H1 (cell line): ENCODE measurements around the gene SOX12. TPM values are rescaled to one million over a fixed set of nuclear protein-coding genes. Genes with fewer than 3 reads are reported as not detected.
A peak's percentile ranks its signal among the peaks of the same experiment; 100 is the strongest.

Source experiments
- ASH2L ChIP-seq: fragments of 200-600, 300-600 bp; sonication (generic); IDR thresholded peaks from one replicate; pipeline ENCODE4 v1.7.1; 2017; ENCODE audit warnings: low read length
- CBX5 ChIP-seq: fragments of 300-800, 300-1000 bp; sonication (generic); IDR thresholded peaks from 2 replicates; pipeline ENCODE4 v1.7.1; 2016; ENCODE audit warnings: antibody characterized with exemption, low read length, low read depth
- EGR1 ChIP-seq: IDR thresholded peaks from 2 replicates; pipeline ENCODE4 v1.6.1; 2011; ENCODE audit warnings: low read depth, low read length, borderline replicate concordance
- HDAC2 ChIP-seq, 2 experiments: fragments of 300-600 bp in 1 of 2; sonication (generic) in 1 of 2; IDR thresholded peaks; 2 replicates each; pipeline ENCODE4 v1.6.1; 2011 to 2012; ENCODE audit warnings: low read depth in 2 of 2, low read length in 2 of 2, mild to moderate bottlenecking in 2 of 2, moderate library complexity in 2 of 2, borderline replicate concordance in 1 of 2, inconsistent platforms in 1 of 2
- KDM1A ChIP-seq: fragments of 200-600, 300-600 bp; sonication (generic); IDR thresholded peaks from 2 replicates; pipeline ENCODE4 v1.7.1; 2016; ENCODE audit warnings: mild to moderate bottlenecking, low read length, borderline replicate concordance
- KDM4A ChIP-seq: IDR thresholded peaks from one replicate; pipeline ENCODE4 v1.7.1; 2012; ENCODE audit warnings: low read depth, mild to moderate bottlenecking, moderate library complexity, low read length, inconsistent platforms; ENCODE audit not compliant: severe bottlenecking
- NANOG ChIP-seq: IDR thresholded peaks from 2 replicates; pipeline ENCODE4 v1.6.1; 2011; ENCODE audit warnings: low read length, low read depth, mild to moderate bottlenecking, inconsistent platforms; ENCODE audit not compliant: insufficient read depth, poor library complexity, severe bottlenecking
- RFX5 ChIP-seq: IDR thresholded peaks from 2 replicates; pipeline ENCODE4 v1.6.1; 2011; ENCODE audit warnings: low read depth, low read length, improper control_type of control experiment, borderline replicate concordance
- RXRA ChIP-seq: IDR thresholded peaks from 2 replicates; pipeline ENCODE4 v1.6.1; 2011; ENCODE audit warnings: low read depth, mild to moderate bottlenecking, low read length, moderate library complexity; ENCODE audit not compliant: insufficient read depth
- SAP30 ChIP-seq: fragments of 300-600 bp; sonication (generic); IDR thresholded peaks from 2 replicates; pipeline ENCODE4 v1.7.1; 2012; ENCODE audit warnings: low read length, moderate library complexity, mild to moderate bottlenecking, inconsistent platforms; ENCODE audit not compliant: insufficient read depth, insufficient replicate concordance
- SIN3A ChIP-seq, 2 experiments: IDR thresholded peaks in 1 of 2; conservative IDR thresholded peaks in 1 of 2; 2 replicates each; pipeline ENCODE4 v1.6.1; 2011 to 2012; ENCODE audit warnings: low read length in 2 of 2, improper control_type of control experiment in 1 of 2, low read depth in 1 of 2, mild to moderate bottlenecking in 1 of 2
- SP1 ChIP-seq: IDR thresholded peaks from 2 replicates; pipeline ENCODE4 v1.6.1; 2011; ENCODE audit warnings: low read depth, low read length
- TBP ChIP-seq: IDR thresholded peaks from 2 replicates; pipeline ENCODE4 v1.6.1; 2011; ENCODE audit warnings: low read depth, low read length, improper control_type of control experiment
- TCF12 ChIP-seq: IDR thresholded peaks from 2 replicates; pipeline ENCODE4 v1.6.1; 2011; ENCODE audit warnings: low read depth, mild to moderate bottlenecking, low read length
- YY1 ChIP-seq: IDR thresholded peaks from 2 replicates; pipeline ENCODE4 v1.6.1; 2011; ENCODE audit warnings: low read depth, mild to moderate bottlenecking, low read length
- polyA plus RNA-seq, 7 experiments: library from polyadenylated mRNA; depleted of rRNA in 3 of 7; stranded (reverse) in 5 of 7; unstranded in 2 of 7; fragments of >200 nt in 5 of 7; fragments of 200-250 nt in 2 of 7; gene quantifications; 1 replicate in 5 of 7; 2 replicates in 1 of 7; 4 replicates in 1 of 7; pipeline versions ENCODE4 v1.2.1 to v1.2.3, GENCODE V29; 2011 to 2013; ENCODE audit warnings: missing spikeins in 2 of 7, mixed read lengths in 2 of 7
- total RNA-seq: library from RNA; stranded (reverse); fragmentation: NEBNext Ultra II Directional; extraction: Animal tissue kit (Norgen Biotek cat#: 25700); gene quantifications from 2 replicates; pipeline ENCODE4 v1.2.1, GENCODE V29; 2021
- TF ChIP-seq, protein P1 (sequence below): IDR thresholded peaks from 2 replicates; pipeline ENCODE4 v1.6.1; 2012; ENCODE audit warnings: inconsistent platforms

SOX12 gene
- total and polyA plus RNA-seq, 2 of the 8 experiments (the other 6 are each of a cell fraction or from before 2014, with no cell fraction given), result 6.4 to 63.0 TPM

DNA sequence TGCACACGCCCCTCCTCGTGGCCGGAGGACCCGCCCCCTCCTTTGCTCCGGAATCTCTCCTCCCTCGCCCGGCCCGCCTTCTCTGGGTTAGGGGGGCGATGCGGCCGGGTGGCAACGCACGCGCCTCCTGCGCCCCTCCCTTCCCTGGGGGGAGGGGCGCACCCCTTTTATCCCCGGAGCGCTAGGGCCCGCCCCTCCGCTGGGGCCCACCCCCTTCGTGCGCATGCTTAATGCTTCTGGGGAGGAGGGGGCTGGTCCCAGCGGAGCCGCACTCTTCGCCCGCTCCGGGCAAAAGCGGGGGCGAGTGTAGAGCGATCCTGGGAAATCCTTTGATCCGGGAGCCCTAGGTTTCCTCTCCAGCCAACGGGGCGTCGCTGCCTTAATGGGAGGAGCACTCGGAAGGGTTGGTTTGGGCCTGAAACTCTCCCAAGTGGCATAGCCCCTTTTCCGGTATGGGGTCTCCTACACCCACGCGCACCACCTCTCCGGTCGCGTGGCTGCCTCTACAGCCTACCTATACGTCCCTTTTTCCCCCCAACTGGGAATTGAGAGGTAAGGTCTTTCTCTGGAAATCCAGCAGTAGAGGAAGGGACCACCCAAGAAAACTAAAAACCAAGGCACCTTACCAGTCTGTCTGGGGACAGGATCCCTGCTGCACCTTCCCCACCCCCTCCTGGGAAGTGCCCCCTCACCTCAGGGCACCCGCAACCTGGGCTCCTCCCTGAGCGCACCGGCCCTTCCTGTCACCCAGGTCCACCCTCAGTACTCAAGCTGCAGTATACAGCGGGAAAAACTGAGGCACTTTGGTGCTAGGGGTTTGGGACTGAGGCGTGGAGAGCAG lies 2.1 kb downstream of the SOX12 start (continued):
- TF ChIP-seq SAP30 (peak; percentile 54), SIN3A (conservative IDR thresholded peaks at IDR 0.05 in 1 of 2, IDR thresholded peaks at IDR 0.05 in 1 of 2; ENCODE audit: low read depth in 1 of 2, low read length in 2 of 2) (peak; percentile 36 to 80; a peak in 2 of 4 replicates), RFX5 (peak; percentile 60), TBP (peak; percentile 65; the same call in 1 of the 2 replicates), HDAC2 (IDR thresholded peaks at IDR 0.05; ENCODE audit: borderline replicate concordance in 1 of 2, low read depth in 2 of 2, low read length in 2 of 2) (0 out of 4 replicates have a peak, but pooled peaks of 1 of the 2 experiments have one; percentile 53), TCF12 (no peak), YY1 (no peak), KDM4A (no peak), EGR1 (peak; percentile 97), KDM1A (no peak), RXRA (0 out of 2 replicates have a peak, but pooled peaks have one; percentile 8), CBX5 (no peak), NANOG (peak; percentile 51), ASH2L (no peak), SP1 (peak; percentile 85)
- TF ChIP-seq, protein P1, sequence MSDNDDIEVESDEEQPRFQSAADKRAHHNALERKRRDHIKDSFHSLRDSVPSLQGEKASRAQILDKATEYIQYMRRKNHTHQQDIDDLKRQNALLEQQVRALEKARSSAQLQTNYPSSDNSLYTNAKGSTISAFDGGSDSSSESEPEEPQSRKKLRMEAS, result peak; percentile 92
